ENCODE results near the gene PLET1. TPM values are rescaled to one million over a fixed set of nuclear protein-coding genes. Genes with fewer than 3 reads are reported as not detected.

PLET1 gene
- total RNA-seq (2014; rRNA removed; shearing (Covaris generic)): not detected in 2 replicates

DNA sequence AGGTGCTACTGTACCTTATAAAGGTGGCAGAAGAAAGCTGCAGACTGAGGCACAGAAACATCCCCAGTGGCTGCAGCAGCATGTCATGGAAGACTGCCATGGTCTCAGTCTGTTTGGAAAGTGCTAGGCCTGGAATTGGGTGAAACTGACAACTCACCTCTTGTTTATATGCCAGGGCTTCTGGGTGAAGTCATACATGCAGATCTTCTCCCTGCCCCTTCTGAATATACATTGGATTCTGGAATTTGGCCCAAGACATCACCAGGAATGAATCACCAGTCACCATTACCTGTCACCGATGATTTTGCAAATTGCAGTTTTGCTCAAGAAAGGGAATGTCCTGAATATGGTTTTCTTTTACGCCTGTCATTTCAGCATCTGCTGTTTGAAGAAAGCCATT lies at the start of gene PLET1:
TSS of gene PLET1 (minus strand) at position 371 of the 400 bp plus-strand sequence. CDS start at position 100, 271 bp downstream.
- Histone ChIP-seq H3K4me3 (no peak within 1 kb of the TSS), H3K27me3 (replicated peaks) (no peaks in the 10 kb centered on the region), H3K9me3 (replicated peaks) (no peaks in the 10 kb centered on the region), H3K4me1 (replicated peaks) (peaks cover 2% of the 10 kb centered on the region), H3K27ac (no peak within 1 kb of the TSS), H3K36me3 (no peaks in the 10 kb centered on the region)
- DNase-seq (ENCODE audit: low read depth in 1 of 2, low spot score in 2 of 2): no peak

DNA sequence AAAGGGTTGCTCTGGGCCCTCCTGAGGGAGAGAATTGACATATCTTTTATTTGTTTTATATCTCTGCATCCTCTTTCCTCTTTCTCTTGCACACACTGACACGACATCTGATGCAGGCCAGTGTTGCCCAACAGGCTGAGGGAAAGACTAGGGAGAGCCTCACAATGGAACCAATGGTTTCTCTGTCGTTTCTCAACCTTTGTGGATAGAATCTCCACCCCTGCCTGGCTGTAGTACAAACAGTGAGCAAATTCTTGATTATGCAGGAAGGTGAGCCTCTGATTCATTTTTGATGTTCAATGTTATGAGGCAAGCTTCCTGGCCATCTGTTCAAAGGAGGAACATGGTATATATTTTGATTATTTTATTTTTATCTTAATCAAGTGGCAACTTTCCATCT lies 49.8 kb upstream of the PLET1 start:
- Histone ChIP-seq H3K27me3 (replicated peaks) (no peaks in the 10 kb centered on the region), H3K4me3 (no peak overlapping the region), H3K9me3 (replicated peaks) (no peaks in the 10 kb centered on the region), H3K27ac (no peak overlapping the region), H3K4me1 (replicated peaks) (no peaks in the 10 kb centered on the region), H3K36me3 (no peaks in the 10 kb centered on the region)
- no peak for DNase-seq (ENCODE audit: low read depth in 1 of 2, low spot score in 2 of 2)

DNA sequence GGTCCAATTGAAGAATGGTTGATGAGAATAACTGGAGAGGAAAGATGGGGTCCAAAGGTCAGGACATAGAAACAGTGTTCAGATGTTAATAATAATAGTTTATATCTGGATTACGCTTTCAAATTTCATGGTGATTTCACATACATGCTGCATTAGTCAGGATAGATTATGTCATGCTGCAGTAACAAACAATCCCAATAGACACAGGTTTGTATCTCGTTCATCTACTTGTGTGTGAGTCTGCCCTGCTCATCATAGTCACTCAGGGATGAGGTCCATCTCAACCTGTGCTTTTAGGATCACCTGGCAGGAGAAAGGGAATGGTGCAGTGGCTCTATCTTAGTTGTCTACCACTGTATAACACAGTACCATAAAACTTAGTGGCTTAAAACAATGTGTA lies 48.0 kb upstream of the PLET1 start:
- no peaks in the 10 kb centered on the region for H3K9me3 ChIP-seq (replicated peaks)
- no peak for DNase-seq (ENCODE audit: low read depth in 1 of 2, low spot score in 2 of 2)
- H3K4me3 ChIP-seq: no peak overlapping the region
- no peaks in the 10 kb centered on the region for H3K27me3 ChIP-seq (replicated peaks)
- H3K27ac ChIP-seq: no peak overlapping the region
- no peaks in the 10 kb centered on the region for H3K36me3 ChIP-seq
- H3K4me1 ChIP-seq (replicated peaks): no peaks in the 10 kb centered on the region

DNA sequence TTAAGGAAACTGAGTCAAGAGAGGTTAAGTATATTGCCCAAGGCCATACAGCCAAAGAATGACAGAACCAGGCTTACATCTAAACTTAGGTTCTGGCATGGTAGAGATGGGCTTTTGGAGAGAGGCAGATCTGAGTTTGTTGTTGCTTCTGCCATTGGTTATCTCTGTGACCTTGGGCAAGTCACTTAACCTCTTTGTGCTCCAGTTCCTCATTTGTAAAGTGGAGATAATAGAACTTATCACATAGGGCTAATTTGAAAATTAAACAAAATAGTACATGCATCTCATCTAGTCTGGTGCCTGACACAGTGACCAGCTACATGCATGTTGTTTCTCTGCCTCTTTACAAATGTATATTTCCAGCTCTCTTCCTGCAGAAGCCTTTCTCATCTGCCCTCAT lies 47.0 kb upstream of the PLET1 start:
- H3K27ac ChIP-seq: no peak overlapping the region
- no peaks in the 10 kb centered on the region for H3K27me3 ChIP-seq (replicated peaks)
- no peaks in the 10 kb centered on the region for H3K36me3 ChIP-seq
- peaks cover 2% of the 10 kb centered on the region for H3K4me1 ChIP-seq (replicated peaks)
- DNase-seq (ENCODE audit: low read depth in 1 of 2, low spot score in 2 of 2): no peak
- no peak overlapping the region for H3K4me3 ChIP-seq
- no peaks in the 10 kb centered on the region for H3K9me3 ChIP-seq (replicated peaks)

DNA sequence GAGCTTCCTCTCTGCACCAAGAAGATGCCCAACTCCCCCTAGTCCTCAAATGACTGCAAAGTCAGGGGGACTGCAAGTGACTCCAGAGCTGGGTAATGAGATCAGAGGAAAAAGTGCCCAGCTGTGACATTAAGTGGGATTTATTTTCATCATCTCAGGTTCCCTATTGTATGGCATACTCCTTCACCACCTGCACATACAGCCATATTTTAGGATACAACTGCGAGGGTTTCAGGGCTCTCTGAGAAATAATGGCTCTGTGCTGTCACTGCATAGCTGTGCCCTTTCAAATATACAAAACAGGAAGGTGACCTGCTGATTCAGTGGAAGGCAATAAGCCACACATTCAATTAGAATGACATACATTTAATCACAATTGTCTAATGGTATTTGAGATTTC lies 45.6 kb upstream of the PLET1 start:
- Histone ChIP-seq H3K27me3 (replicated peaks) (no peaks in the 10 kb centered on the region), H3K27ac (no peak overlapping the region), H3K4me1 (replicated peaks) (peaks cover 9% of the 10 kb centered on the region), H3K9me3 (replicated peaks) (no peaks in the 10 kb centered on the region), H3K4me3 (no peak overlapping the region), H3K36me3 (no peaks in the 10 kb centered on the region)
- no peak for DNase-seq (ENCODE audit: low read depth in 1 of 2, low spot score in 2 of 2)

GRCh38 chr11:112304914-112305313 lies 44.3 kb upstream of the PLET1 start:
- no peaks in the 10 kb centered on the region for H3K9me3 ChIP-seq (replicated peaks)
- no peak overlapping the region for H3K27ac ChIP-seq
- H3K36me3 ChIP-seq: no peaks in the 10 kb centered on the region
- DNase-seq (ENCODE audit: low read depth in 1 of 2, low spot score in 2 of 2): no peak
- no peaks in the 10 kb centered on the region for H3K27me3 ChIP-seq (replicated peaks)
- H3K4me1 ChIP-seq (replicated peaks): peaks cover 9% of the 10 kb centered on the region
- no peak overlapping the region for H3K4me3 ChIP-seq

DNA sequence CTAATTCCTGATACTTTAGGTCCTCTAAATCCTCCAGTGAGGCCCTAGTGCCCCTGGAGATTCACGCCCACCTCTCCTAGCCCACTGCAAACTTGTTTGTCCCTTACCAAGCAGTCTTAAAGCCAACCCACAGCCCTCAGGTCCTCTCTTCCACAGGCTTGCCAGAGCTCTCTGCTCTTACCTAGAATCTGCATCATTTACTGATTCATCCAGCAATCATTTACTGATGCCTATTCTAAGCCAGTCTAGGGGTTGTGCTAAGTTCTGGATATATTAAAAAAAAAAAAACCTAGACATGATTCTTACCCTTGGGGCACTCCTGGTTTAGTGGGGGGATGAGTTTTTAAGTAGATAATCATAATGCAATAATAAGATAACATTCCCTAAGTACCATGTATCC lies 43.0 kb upstream of the PLET1 start:
- Histone ChIP-seq H3K4me3 (no peak overlapping the region), H3K4me1 (replicated peaks) (peaks cover 9% of the 10 kb centered on the region), H3K27me3 (replicated peaks) (no peaks in the 10 kb centered on the region), H3K9me3 (replicated peaks) (no peaks in the 10 kb centered on the region), H3K36me3 (no peaks in the 10 kb centered on the region), H3K27ac (no peak overlapping the region)
- no peak for DNase-seq (ENCODE audit: low read depth in 1 of 2, low spot score in 2 of 2)

DNA sequence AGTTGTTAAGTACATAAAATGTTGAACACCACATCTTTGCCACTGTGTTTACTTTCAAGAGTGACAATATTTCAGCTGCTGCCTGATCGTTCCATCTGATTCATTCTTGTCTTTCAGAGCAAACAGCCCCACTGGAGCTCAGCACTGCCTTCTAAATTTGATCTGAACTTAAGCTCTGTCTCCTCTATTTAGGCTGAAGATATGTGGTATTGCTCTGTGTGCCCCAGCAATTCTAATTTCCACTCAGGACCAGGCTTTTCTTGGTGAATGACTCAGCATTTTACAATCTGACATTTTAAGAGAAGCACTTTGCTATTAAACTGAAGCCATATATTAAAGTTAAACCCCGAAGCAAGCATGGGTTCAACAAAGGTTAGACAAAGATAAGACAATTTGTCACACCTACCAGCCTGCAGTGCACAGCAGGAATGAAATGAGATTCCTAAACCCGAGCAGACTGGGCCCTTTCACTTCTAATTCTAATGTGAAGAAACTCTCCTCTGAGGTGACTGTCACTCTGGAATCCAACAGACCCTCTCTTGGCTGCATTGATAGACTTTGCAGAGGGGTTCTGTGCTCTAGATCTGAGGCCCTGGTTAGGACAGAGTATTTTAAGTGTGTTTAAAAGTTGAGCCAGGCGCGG lies 41.7 kb upstream of the PLET1 start:
- peak overlapping the region; percentile 40 for H3K27ac ChIP-seq
- H3K36me3 ChIP-seq: no peaks in the 10 kb centered on the region
- H3K4me1 ChIP-seq (replicated peaks): peaks cover 9% of the 10 kb centered on the region
- no peaks in the 10 kb centered on the region for H3K9me3 ChIP-seq (replicated peaks)
- H3K4me3 ChIP-seq: no peak overlapping the region
- DNase-seq (ENCODE audit: low read depth in 1 of 2, low spot score in 2 of 2): no peak
- no peaks in the 10 kb centered on the region for H3K27me3 ChIP-seq (replicated peaks)

GRCh38 chr11:112300094-112300786 lies 39.6 kb upstream of the PLET1 start:
- Histone ChIP-seq H3K36me3 (no peaks in the 10 kb centered on the region), H3K4me1 (replicated peaks) (peaks cover 11% of the 10 kb centered on the region), H3K27ac (no peak overlapping the region), H3K27me3 (replicated peaks) (no peaks in the 10 kb centered on the region), H3K4me3 (no peak overlapping the region), H3K9me3 (replicated peaks) (no peaks in the 10 kb centered on the region)
- DNase-seq (ENCODE audit: low read depth in 1 of 2, low spot score in 2 of 2): no peak

GRCh38 chr11:112298535-112298934 lies 37.9 kb upstream of the PLET1 start:
- no peaks in the 10 kb centered on the region for H3K27me3 ChIP-seq (replicated peaks)
- H3K36me3 ChIP-seq: no peaks in the 10 kb centered on the region
- no peak overlapping the region for H3K4me3 ChIP-seq
- DNase-seq (ENCODE audit: low read depth in 1 of 2, low spot score in 2 of 2): no peak
- H3K4me1 ChIP-seq (replicated peaks): peaks cover 26% of the 10 kb centered on the region
- H3K9me3 ChIP-seq (replicated peaks): no peaks in the 10 kb centered on the region
- no peak overlapping the region for H3K27ac ChIP-seq

DNA sequence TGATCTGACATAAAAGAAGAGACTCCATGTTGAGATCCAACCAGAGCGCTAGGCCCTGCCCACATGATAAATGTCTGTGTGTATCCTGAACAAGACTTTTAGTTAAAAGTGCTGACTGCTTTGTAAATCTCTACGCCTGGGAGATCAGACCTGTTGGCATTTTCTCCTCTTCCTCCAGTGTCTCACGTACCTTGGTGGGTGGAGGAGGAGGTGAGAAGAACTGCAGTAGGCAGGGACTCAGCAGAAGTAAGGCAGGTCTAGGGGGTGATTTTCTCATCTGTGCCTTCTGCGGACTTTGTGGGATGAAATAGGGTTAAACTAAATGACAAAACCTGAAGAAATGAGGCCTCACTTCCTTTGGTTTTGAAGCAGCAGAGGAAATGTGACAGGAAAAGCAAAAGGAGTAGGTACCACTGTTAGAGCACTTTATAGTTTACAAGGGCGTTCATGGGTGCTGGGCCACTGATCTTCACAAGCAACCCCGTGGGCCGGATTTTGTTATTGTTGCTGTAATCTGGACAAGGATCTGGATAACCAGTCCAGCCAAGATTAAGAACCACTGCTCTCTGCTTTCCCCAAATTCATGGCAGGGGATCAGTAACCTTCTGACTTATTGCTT lies 36.7 kb upstream of the PLET1 start:
- H3K9me3 ChIP-seq (replicated peaks): no peaks in the 10 kb centered on the region
- H3K27ac ChIP-seq: no peak overlapping the region
- no peaks in the 10 kb centered on the region for H3K27me3 ChIP-seq (replicated peaks)
- no peak overlapping the region for H3K4me3 ChIP-seq
- peaks cover 32% of the 10 kb centered on the region for H3K4me1 ChIP-seq (replicated peaks)
- no peak for DNase-seq (ENCODE audit: low read depth in 1 of 2, low spot score in 2 of 2)
- no peaks in the 10 kb centered on the region for H3K36me3 ChIP-seq

DNA sequence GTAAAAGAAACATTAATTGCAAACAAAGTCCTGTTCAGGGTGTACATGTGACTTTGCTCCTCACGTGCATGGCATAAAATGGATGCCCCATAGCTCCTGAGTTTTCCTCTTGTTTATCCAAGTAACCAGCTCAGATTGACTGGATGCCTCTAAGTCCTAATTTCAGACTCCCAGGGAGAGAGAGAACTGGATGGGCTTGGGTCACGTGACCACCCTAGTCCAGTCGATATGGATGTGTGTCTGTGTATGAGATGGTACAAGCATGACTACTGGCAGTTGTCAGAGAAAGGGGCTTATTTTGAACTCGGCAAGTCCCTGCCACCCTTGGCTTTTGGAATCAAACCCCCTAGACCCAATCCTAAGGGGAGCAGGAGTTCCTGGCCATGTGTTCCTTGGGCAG lies 35.4 kb upstream of the PLET1 start:
- H3K4me1 ChIP-seq (replicated peaks): peaks cover 40% of the 10 kb centered on the region
- no peak overlapping the region for H3K4me3 ChIP-seq
- H3K36me3 ChIP-seq: no peaks in the 10 kb centered on the region; the same call in 1 of the 2 replicates
- DNase-seq (ENCODE audit: low read depth in 1 of 2, low spot score in 2 of 2): no peak
- H3K27ac ChIP-seq: no peak overlapping the region
- H3K9me3 ChIP-seq (replicated peaks): no peaks in the 10 kb centered on the region
- no peaks in the 10 kb centered on the region for H3K27me3 ChIP-seq (replicated peaks)

DNA sequence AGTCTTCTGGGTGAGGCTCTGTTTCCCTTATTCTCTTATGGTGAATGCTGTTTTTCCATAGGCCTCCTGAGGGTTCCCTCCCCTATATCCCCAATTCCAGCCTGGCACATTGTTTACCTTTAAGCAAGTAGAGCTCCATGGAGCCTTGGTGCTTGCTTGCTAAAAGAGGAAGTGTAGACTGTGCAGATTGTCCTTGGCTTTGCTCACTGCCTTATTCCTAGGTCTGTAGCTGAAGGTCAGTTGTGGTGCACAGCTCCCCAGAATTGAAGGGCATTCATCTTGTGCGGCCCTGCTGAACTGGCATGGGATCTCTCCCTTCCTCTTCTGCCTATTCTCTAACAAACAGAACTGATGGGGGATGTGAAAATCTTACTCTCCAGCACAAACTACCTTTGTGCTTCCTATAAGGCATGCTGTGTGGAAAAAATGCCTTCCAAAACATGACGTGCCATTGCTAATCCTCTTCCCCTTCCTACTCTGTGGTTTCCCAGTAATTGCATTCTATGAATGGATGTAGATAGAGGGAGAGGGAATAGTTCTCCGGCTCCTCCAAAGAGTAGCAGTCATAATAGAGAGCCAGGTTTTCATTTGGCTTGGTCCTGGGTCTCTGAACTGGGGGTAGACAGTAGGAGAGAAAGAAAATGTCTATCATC lies 34.2 kb upstream of the PLET1 start:
- H3K4me3 ChIP-seq: no peak overlapping the region
- peak overlapping the region; percentile 90; the same call in 1 of the 2 replicates for H3K27ac ChIP-seq
- no peaks in the 10 kb centered on the region for H3K27me3 ChIP-seq (replicated peaks)
- no peaks in the 10 kb centered on the region for H3K9me3 ChIP-seq (replicated peaks)
- no peaks in the 10 kb centered on the region; the same call in 1 of the 2 replicates for H3K36me3 ChIP-seq
- H3K4me1 ChIP-seq (replicated peaks): peaks cover 46% of the 10 kb centered on the region
- peak in 1 of 2 experiments; percentile 35 for DNase-seq (ENCODE audit: low read depth in 1 of 2, low spot score in 2 of 2)

DNA sequence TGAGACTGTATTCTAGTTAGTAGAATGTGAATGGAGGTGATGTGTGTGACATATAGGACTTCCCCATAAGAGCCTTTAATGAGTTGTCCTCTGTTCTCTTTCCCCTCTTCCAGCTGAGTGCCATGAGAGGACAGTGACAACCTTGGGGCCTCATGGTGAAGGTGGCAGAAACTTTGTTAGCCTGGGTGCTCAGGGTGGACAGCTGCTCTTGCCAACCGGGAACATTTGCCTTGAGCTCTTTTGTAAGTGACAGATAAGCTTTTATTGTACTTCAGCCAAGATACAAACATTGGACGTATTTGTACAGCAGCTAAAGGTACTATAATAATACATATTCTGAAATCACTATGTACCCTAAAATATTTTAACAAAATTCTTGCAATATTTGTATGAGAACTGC lies 33.0 kb upstream of the PLET1 start:
- Histone ChIP-seq H3K36me3 (no peaks in the 10 kb centered on the region; the same call in 1 of the 2 replicates), H3K9me3 (replicated peaks) (no peaks in the 10 kb centered on the region), H3K27ac (peak overlapping the region; percentile 90), H3K4me3 (no peak overlapping the region), H3K27me3 (replicated peaks) (no peaks in the 10 kb centered on the region), H3K4me1 (replicated peaks) (peaks cover 49% of the 10 kb centered on the region)
- no peak for DNase-seq (ENCODE audit: low read depth in 1 of 2, low spot score in 2 of 2)

Data from SJSA1 (cell line).